ENCODE results near the gene IGSF23. TPM values are rescaled to one million over a fixed set of nuclear protein-coding genes. Genes with fewer than 3 reads are reported as not detected.

IGSF23 gene
- total RNA-seq, 1 donor from 2014 or later: not detected

DNA sequence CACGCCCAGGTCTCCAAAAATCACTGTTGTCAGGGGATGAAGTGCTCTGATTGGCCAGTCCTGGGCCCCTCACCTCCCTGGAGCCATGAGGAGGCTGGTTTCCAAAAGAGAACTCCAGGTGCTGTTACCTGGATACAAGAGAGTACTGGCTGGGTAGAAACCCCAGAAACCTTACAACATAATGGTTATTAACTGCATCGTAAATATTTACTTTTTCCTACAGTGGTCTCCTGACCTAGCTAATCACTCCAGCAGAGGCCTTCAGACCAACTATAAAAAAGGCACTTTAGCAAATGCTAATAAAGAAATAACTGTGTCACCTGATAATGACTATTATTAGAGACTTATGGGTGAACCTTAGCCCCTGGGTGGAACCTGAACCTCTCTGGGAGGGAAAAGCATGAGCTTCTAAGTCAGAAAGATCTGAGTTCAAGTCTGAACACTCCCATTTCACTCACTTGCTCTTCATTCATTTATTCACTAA is 1.5 kb upstream of the IGSF23 start:
- H3K9ac ChIP-seq: no peak overlapping the region
- H3F3A ChIP-seq (ENCODE audit: low read depth): no peaks in the 10 kb centered on the region
- no peak for DNase-seq (ENCODE audit: low spot score)
- H3K36me3 ChIP-seq: no peaks in the 10 kb centered on the region
- H3K9me3 ChIP-seq (ENCODE audit: low read depth): no peaks in the 10 kb centered on the region
- TF ChIP-seq EZH2 (IDR thresholded peaks at IDR 0.05) (no peak), EZH2phosphoT487 (IDR thresholded peaks at IDR 0.05) (no peak)
- TF ChIP-seq, protein P1, sequence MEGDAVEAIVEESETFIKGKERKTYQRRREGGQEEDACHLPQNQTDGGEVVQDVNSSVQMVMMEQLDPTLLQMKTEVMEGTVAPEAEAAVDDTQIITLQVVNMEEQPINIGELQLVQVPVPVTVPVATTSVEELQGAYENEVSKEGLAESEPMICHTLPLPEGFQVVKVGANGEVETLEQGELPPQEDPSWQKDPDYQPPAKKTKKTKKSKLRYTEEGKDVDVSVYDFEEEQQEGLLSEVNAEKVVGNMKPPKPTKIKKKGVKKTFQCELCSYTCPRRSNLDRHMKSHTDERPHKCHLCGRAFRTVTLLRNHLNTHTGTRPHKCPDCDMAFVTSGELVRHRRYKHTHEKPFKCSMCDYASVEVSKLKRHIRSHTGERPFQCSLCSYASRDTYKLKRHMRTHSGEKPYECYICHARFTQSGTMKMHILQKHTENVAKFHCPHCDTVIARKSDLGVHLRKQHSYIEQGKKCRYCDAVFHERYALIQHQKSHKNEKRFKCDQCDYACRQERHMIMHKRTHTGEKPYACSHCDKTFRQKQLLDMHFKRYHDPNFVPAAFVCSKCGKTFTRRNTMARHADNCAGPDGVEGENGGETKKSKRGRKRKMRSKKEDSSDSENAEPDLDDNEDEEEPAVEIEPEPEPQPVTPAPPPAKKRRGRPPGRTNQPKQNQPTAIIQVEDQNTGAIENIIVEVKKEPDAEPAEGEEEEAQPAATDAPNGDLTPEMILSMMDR (IDR thresholded peaks at IDR 0.05): no peak
- no peaks in the 10 kb centered on the region for H3K27me3 ChIP-seq
- H3K27ac ChIP-seq: no peak overlapping the region
- no peak overlapping the region for H3K4me2 ChIP-seq
- peaks cover 2% of the 10 kb centered on the region for H3K9me3 Mint-ChIP-seq
- no peaks in the 10 kb centered on the region for H3K4me1 Mint-ChIP-seq
- H2AFZ ChIP-seq (replicated peaks): no peak overlapping the region
- H3K27ac Mint-ChIP-seq: no peak overlapping the region
- no peaks in the 10 kb centered on the region for H3K36me3 Mint-ChIP-seq
- H3K4me3 Mint-ChIP-seq: no peak overlapping the region
- H3K79me2 ChIP-seq (ENCODE audit: low read depth): no peaks in the 10 kb centered on the region
- H4K20me1 ChIP-seq (ENCODE audit: low read depth): no peaks in the 10 kb centered on the region
- peaks cover 3% of the 10 kb centered on the region for H3K27me3 Mint-ChIP-seq (ENCODE audit: insufficient read depth, low read depth)
- H3K4me3 ChIP-seq: no peak overlapping the region
- no peaks in the 10 kb centered on the region for H3K4me1 ChIP-seq

DNA sequence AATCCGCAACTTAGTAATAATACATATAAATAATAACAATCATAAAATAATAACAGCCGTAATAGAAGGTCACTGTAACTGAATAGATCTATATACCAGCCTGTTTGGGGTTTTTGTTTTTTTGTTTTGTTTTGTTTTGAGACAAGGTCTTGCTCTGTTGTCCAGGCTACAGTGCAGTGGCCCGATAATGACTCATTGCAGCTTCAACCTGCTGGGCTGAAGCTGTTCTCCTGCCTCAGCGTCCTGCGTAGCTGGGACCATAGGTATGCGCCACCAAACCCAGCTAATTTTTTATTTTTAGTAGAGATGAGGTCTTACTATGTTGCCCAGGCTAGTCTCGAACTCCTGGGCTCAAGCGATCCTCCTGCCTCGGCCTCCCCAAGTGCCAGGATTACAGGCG is 950 bp downstream of the IGSF23 start:
- no peak overlapping the region for H3K27ac ChIP-seq
- no peaks in the 10 kb centered on the region for H3K9me3 ChIP-seq (ENCODE audit: low read depth)
- Mint-ChIP-seq H3K27ac (no peak overlapping the region), H3K36me3 (no peaks in the 10 kb centered on the region), H3K27me3 (ENCODE audit: insufficient read depth, low read depth) (peaks cover 4% of the 10 kb centered on the region), H3K4me1 (no peaks in the 10 kb centered on the region), H3K4me3 (no peak overlapping the region), H3K9me3 (no peaks in the 10 kb centered on the region)
- DNase-seq (ENCODE audit: low spot score): no peak
- H3K79me2 ChIP-seq (ENCODE audit: low read depth): no peaks in the 10 kb centered on the region
- H3K36me3 ChIP-seq: no peaks in the 10 kb centered on the region
- no peak overlapping the region for H2AFZ ChIP-seq (replicated peaks)
- no peak overlapping the region for H3K4me3 ChIP-seq
- H3K9ac ChIP-seq: no peak overlapping the region
- H3F3A ChIP-seq (ENCODE audit: low read depth): no peaks in the 10 kb centered on the region
- no peaks in the 10 kb centered on the region for H4K20me1 ChIP-seq (ENCODE audit: low read depth)
- no peak overlapping the region for H3K4me2 ChIP-seq
- H3K27me3 ChIP-seq: no peaks in the 10 kb centered on the region
- TF ChIP-seq, protein P1 (IDR thresholded peaks at IDR 0.05): no peak
- no peak for TF ChIP-seq EZH2phosphoT487 (IDR thresholded peaks at IDR 0.05)
- no peak for TF ChIP-seq EZH2 (IDR thresholded peaks at IDR 0.05)
- H3K4me1 ChIP-seq: no peaks in the 10 kb centered on the region

DNA sequence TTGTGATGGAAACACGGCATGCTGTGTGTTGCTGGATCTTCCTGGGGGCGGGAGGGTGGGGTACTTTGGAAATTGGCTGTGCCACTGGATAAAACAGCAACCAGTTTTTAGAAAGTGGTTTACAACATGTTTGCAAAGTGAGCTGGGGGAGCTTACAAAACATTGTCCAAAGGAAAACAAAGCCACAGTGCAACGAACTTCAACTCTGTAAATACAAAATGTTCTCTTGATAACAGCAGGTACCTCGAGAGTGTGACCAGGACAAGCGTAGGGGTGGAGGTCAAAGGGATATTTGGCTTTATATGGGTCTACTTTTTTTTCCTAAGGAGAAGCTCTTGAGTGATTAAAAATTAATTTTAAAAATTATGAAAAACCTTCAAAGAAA is 2.5 kb downstream of the IGSF23 start:
- H2AFZ ChIP-seq (replicated peaks): no peak overlapping the region
- Mint-ChIP-seq H3K36me3 (no peaks in the 10 kb centered on the region), H3K9me3 (no peaks in the 10 kb centered on the region), H3K27me3 (ENCODE audit: insufficient read depth, low read depth) (peaks cover 4% of the 10 kb centered on the region), H3K4me1 (no peaks in the 10 kb centered on the region), H3K27ac (no peak overlapping the region), H3K4me3 (no peak overlapping the region)
- H3K4me2 ChIP-seq: no peak overlapping the region
- no peak overlapping the region for H3K27ac ChIP-seq
- H3K27me3 ChIP-seq: no peaks in the 10 kb centered on the region
- no peaks in the 10 kb centered on the region for H4K20me1 ChIP-seq (ENCODE audit: low read depth)
- no peak overlapping the region for H3K4me3 ChIP-seq
- no peaks in the 10 kb centered on the region for H3K79me2 ChIP-seq (ENCODE audit: low read depth)
- H3K36me3 ChIP-seq: no peaks in the 10 kb centered on the region
- DNase-seq (ENCODE audit: low spot score): no peak
- no peak for TF ChIP-seq EZH2 (IDR thresholded peaks at IDR 0.05)
- TF ChIP-seq, protein P1 (IDR thresholded peaks at IDR 0.05): no peak
- TF ChIP-seq EZH2phosphoT487 (IDR thresholded peaks at IDR 0.05): no peak
- no peaks in the 10 kb centered on the region for H3K4me1 ChIP-seq
- H3K9me3 ChIP-seq (ENCODE audit: low read depth): no peaks in the 10 kb centered on the region
- no peak overlapping the region for H3K9ac ChIP-seq
- no peaks in the 10 kb centered on the region for H3F3A ChIP-seq (ENCODE audit: low read depth)
